HG02798 (cell line): Measurements from ENCODE around the gene MGLL.
"Not testable (repeated sequence)": the region's sequence is repeated elsewhere in the genome, so short reads cannot be mapped to it uniquely, and the experiment has no call there.

Experiments
- ATAC-seq: cut with Tn5 transposase; IDR thresholded peaks from one replicate; pipeline ENCODE4 v1.9.1; 2021; ENCODE audit warnings: mild to moderate bottlenecking; ENCODE audit not compliant: unreplicated experiment, poor library complexity

MGLL gene

GRCh38 chr3:127714125-127714571, 108.2 kb downstream of the MGLL start:
- no peak for ATAC-seq

GRCh38 chr3:127712881-127713771, 109.2 kb downstream of the MGLL start:
- no peak for ATAC-seq

GRCh38 chr3:127712461-127712860, 109.9 kb downstream of the MGLL start:
- ATAC-seq: no peak

GRCh38 chr3:127711896-127712295, 110.4 kb downstream of the MGLL start:
- no peak for ATAC-seq

GRCh38 chr3:127711021-127711695, 111.2 kb downstream of the MGLL start:
- no peak for ATAC-seq

- no peak for ATAC-seq
Measured at GRCh38 chr3:127710155-127710941, 112.0 kb downstream of the MGLL start.

GRCh38 chr3:127709320-127710060, 112.8 kb downstream of the MGLL start:
- no peak for ATAC-seq

DNA sequence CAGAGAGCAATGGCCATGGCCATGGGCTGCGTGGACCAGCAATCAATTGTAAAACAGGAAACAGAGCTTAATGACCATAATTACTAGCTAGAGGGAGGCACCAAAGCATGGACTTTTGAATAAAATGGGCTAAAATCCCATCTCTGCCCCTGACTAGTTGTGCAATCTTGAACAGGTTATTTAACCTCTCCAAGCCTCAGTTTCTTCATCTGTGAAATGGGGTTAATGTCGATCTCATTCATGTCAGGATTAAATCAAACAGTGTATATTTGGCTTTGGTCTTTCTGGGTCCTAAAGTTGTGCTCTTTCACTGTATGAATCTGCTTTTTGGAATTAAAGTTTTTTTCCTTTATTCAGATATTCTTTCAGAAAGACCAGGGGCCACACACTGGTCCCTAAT, 113.5 kb downstream of the MGLL start:
- ATAC-seq: no peak

- no peak for ATAC-seq
Measured at GRCh38 chr3:127707851-127708411, 114.4 kb downstream of the MGLL start.

GRCh38 chr3:127706785-127707351, 115.4 kb downstream of the MGLL start:
- no peak for ATAC-seq

- no peak for ATAC-seq
Measured at GRCh38 chr3:127706312-127706711, 116.0 kb downstream of the MGLL start.

DNA sequence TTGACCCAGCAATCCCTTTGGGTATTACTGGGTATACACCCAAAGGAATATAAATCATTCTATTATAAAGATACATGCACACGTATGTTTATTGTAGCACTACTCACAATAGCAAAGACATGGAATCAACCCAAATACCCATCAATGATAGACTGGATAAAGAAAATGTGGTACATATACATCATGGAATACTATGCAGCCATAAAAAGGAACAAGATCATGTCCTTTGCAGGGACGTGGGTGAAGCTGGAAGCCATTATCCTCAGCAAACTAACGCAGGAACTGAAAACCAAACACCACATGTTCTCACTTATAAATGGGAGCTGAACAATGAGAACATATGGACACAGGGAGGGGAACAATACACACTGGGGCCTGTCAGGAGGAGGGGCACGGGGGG, 117.5 kb downstream of the MGLL start:
- ATAC-seq: not testable (repeated sequence)

DNA sequence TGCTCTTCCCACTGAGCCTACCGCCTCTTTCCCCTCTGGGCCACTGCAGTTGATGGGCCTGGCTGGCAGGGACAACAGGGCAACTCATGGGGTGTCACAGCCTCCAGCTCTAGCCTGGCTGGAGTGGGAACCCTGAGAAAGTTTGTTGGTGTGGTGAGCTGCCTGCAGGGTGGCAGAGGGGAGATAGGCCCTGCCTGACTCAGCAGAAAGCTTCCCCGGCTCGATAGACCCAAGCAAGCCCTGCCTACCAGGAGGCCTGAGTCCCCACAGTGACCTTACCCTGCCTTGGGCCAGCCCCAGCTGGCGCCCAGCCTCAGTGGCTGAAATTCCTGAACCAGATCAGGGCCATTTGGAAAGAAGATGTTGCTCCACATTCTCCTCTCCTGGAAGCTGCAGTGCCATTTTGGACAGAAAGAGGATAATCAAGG, 120.2 kb downstream of the MGLL start:
- ATAC-seq: no peak

GRCh38 chr3:127701280-127701911, 120.9 kb downstream of the MGLL start:
- no peak for ATAC-seq

- no peak for ATAC-seq
Measured at GRCh38 chr3:127700406-127700805, 121.9 kb downstream of the MGLL start.

- no peak for ATAC-seq
Measured at GRCh38 chr3:127699416-127700300, 122.7 kb downstream of the MGLL start.

GRCh38 chr3:127698691-127699415, 123.5 kb downstream of the MGLL start:
- ATAC-seq: no peak
